ENCODE data around the gene RAB34. TPM values are rescaled to one million over a fixed set of nuclear protein-coding genes. Genes with fewer than 3 reads are reported as not detected.

The RAB34 gene
- total RNA-seq, 2 donors from 2014 or later: 165 to 181 TPM

DNA sequence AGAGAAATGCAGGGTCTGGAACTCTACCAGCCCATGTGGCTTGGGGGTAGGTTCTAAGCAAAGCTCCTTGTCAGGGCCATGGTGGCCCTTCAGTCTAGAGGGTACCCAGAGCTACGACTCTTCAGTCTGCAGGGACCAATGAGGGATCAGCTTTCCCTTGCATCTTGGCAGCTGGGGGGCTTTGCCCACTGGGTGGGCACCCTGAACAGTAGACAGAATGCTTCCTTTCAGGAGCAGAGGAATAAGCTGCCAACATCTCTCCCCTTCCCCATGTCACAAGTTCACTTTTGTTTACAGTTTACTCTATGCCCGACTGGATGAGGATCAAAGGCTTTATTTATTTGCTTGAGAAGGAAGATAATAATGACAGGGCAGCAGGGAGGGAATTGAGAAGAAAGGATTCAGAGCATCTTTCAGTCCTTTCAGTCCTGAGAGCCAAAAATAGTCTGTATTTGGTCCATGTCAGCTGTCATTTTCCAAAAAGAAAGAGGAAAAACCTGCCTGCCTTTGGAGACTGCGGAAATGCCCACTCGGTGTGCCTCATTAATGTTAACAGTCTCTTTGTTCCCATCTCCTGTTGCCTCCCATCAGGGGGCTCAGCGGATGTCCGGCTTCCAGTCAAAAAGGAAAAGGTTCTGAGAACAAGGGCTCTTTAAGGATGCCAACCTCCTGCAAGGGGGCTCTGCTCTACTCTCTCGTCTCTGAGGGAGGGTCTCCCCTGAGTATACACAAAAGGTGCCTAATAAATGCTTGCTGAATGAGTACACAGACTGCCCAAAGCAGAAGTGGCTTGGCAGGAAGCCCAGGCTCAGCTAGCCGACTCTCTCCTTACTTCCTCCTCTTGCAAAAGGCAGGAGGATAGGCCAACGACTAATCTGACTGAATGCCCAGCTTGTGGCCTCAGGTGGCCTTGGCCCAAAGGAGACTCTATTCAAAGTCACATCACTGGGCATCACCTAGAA is 43.2 kb upstream of the RAB34 start:
- DNase-seq (ENCODE audit: low spot score): peak; percentile 86
- peak overlapping the region; percentile 50 to 51 for H3K27ac ChIP-seq
- H3K4me1 ChIP-seq (replicated peaks): peaks cover 10% of the 10 kb centered on the region
- no peaks in the 10 kb centered on the region for H3K27me3 ChIP-seq (replicated peaks; ENCODE audit: insufficient read depth)
- H3K4me3 ChIP-seq: no peak overlapping the region
- TF ChIP-seq CTCF (IDR thresholded peaks at IDR 0.05) (no peak), POLR2AphosphoS5 (IDR thresholded peaks at IDR 0.05) (peak; percentile 69), POLR2A (IDR thresholded peaks at IDR 0.05) (no peak)
- 20% methylated on average over 9 of the region's 9 CpGs for WGBS
- H3K36me3 ChIP-seq: no peaks in the 10 kb centered on the region
- intact Hi-C loops (cut with DNase I): loop anchor here (5.0 to 10.0 kb wide), 3 partner anchors 94 to 156 kb away; partner anchors contain the start of genes ERAL1 and FLOT2
- H3K9me3 ChIP-seq: no peaks in the 10 kb centered on the region

DNA sequence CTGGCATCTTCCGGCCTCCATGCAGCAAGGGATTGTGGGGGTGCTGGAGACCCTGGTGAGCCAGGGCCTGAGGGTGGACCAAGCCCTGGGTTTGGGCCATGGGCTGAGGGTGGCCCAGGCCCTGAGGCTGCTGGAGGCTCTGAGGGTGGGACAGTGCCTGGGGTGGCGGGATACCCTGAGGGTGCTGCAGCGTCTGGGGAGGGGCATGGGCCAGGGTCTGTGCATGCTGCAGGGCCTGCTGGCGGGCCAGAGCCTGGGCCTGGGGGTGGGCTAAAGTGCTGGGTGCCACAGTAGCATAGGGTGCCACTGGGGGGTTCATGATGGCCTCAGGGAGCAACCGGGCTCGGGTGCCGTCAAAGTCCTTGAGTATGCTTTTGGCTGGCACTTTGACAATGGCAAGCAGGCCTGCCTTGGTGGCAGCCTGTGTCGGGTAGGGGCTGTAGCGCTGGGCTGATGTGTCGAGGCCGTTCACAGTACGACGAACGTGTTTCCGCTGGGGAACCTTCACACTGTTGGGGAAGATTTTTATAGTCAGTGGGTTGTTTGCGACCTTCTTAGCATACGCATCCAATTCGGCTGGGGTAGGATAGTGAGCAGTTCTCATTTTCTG is 41.7 kb upstream of the RAB34 start:
- WGBS: 81% methylated on average over 18 of the region's 18 CpGs

DNA sequence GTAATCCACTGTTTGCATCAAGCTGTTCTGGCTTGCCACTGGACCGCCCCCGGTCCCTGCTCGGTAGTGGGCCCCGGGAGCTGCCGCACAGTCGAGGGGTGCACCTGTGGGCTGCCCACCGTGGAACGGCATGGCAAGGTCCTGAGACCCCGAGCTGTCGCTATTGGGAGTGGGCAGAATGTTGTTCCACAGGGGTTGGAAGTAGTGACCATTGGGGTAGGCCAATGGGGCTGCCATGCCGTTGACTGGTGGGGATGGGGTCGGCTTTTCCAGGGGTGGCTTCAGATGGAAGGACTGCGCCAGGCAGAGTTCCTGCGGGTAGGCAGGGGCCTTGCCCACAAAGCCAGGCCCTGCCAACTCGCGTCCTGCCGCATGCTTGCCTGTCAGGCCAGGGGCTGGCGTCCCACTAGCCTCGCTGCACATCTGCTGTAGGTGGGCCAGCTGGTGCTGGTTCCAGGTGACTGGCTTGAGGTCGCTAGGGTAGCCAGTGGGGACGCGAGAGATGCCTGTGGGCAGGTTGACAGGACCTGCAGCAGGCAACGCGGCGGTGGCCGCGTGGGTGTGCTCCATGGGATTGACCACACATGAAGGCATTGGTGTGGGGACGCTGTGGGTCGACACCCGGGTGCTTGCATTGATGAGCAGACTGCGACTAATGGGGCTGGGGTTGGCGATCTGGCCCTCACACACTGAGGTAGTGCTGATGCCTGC is 40.9 kb upstream of the RAB34 start:
- intact Hi-C loops (cut with DNase I): no loop called here
- 88% methylated on average over 27 of the region's 32 CpGs for WGBS
- no peaks in the 10 kb centered on the region for H3K9me3 ChIP-seq
- no peaks in the 10 kb centered on the region for H3K36me3 ChIP-seq
- peaks cover 10% of the 10 kb centered on the region for H3K4me1 ChIP-seq (replicated peaks)
- no peak overlapping the region for H3K27ac ChIP-seq
- no peaks in the 10 kb centered on the region for H3K27me3 ChIP-seq (replicated peaks; ENCODE audit: insufficient read depth)
- no peak for DNase-seq (ENCODE audit: low spot score)
- TF ChIP-seq POLR2A (IDR thresholded peaks at IDR 0.05): no peak
- no peak for TF ChIP-seq CTCF (IDR thresholded peaks at IDR 0.05)
- TF ChIP-seq POLR2AphosphoS5 (IDR thresholded peaks at IDR 0.05): no peak
- no peak overlapping the region for H3K4me3 ChIP-seq

More for the DNA sequence above, 41.7 kb upstream of the RAB34 start:
- intact Hi-C loops (cut with DNase I): no loop called here
- Histone ChIP-seq H3K9me3 (no peaks in the 10 kb centered on the region), H3K27me3 (replicated peaks; ENCODE audit: insufficient read depth) (no peaks in the 10 kb centered on the region), H3K27ac (no peak overlapping the region), H3K4me3 (no peak overlapping the region), H3K36me3 (no peaks in the 10 kb centered on the region), H3K4me1 (replicated peaks) (peaks cover 10% of the 10 kb centered on the region)
- TF ChIP-seq POLR2AphosphoS5 (IDR thresholded peaks at IDR 0.05) (no peak), CTCF (IDR thresholded peaks at IDR 0.05) (no peak), POLR2A (IDR thresholded peaks at IDR 0.05) (no peak)
- DNase-seq (ENCODE audit: low spot score): no peak

- Histone ChIP-seq H3K27ac (peak overlapping the region in 1 of 2 donors; percentile 12), H3K9me3 (no peaks in the 10 kb centered on the region), H3K4me3 (no peak overlapping the region), H3K27me3 (replicated peaks; ENCODE audit: insufficient read depth) (no peaks in the 10 kb centered on the region), H3K4me1 (replicated peaks) (peaks cover 10% of the 10 kb centered on the region), H3K36me3 (no peaks in the 10 kb centered on the region)
- no peak for TF ChIP-seq POLR2A (IDR thresholded peaks at IDR 0.05)
- peak; percentile 51 for TF ChIP-seq POLR2AphosphoS5 (IDR thresholded peaks at IDR 0.05)
- intact Hi-C loops (cut with DNase I): no loop called here
- no peak for DNase-seq (ENCODE audit: low spot score)
- WGBS: 56% methylated on average over 5 of the region's 5 CpGs
Measured at GRCh38 chr17:28756049-28756804, 38.6 kb upstream of the RAB34 start.
